Naive thymus-derived CD4-positive, alpha-beta T cell (primary cell): ENCODE measurements around the gene DNAJC5. TPM values are rescaled to one million over a fixed set of nuclear protein-coding genes. Genes with fewer than 3 reads are reported as not detected.

Experiments
- ATAC-seq: fragments of 150-1000 bp; cut with Tn5 transposase; 2 replicates; pipeline ENCODE4 v1.10.0; 2021; ENCODE audit warnings: mild to moderate bottlenecking, moderate library complexity
- CTCF ChIA-PET: fragments of 350-600 bp; sonication (Branson Sonifier 250); formaldehyde crosslinking; loops from one replicate; lab custom pipeline; 2021; ENCODE audit warnings: antibody characterized with exemption; lab: Charles Lee
- POLR2A ChIA-PET: fragments of 350-600 bp; sonication (Branson Sonifier 250); formaldehyde crosslinking; loops from one replicate; lab custom pipeline; 2021; ENCODE audit warnings: antibody characterized with exemption, inconsistent platforms; lab: Charles Lee
- DNase-seq, 9 donors: peaks; one replicate each; pipeline versions ENCODE4 v3.0.0 to v3.0.0-alpha.2; 2020 to 2022; ENCODE audit warnings: mixed read lengths in 1 of 9
- H3K27ac ChIP-seq: one replicate; pipeline ENCODE4 v1.7.0; 2013; ENCODE audit warnings: mild to moderate bottlenecking, low read depth, low read length, moderate library complexity
- H3K27me3 ChIP-seq, 2 donors: one replicate each; pipeline ENCODE4 v1.7.0; 2013; ENCODE audit warnings: low read length in 2 of 2, mild to moderate bottlenecking in 2 of 2, moderate library complexity in 2 of 2; ENCODE audit not compliant: control insufficient read depth in 2 of 2, insufficient read depth in 2 of 2
- H3K36me3 ChIP-seq, 3 experiments: 1 replicate in 2 of 3; 2 replicates in 1 of 3; pipeline ENCODE4 v1.7.0; 2013; ENCODE audit warnings: low read length in 3 of 3, mild to moderate bottlenecking in 3 of 3, moderate library complexity in 1 of 3; ENCODE audit not compliant: insufficient read depth in 3 of 3, control insufficient read depth in 2 of 3
- H3K4me1 ChIP-seq, 2 donors: one replicate each; pipeline ENCODE4 v1.7.0; 2013; ENCODE audit warnings: low read length in 2 of 2, mild to moderate bottlenecking in 2 of 2, moderate library complexity in 1 of 2; ENCODE audit not compliant: control insufficient read depth in 2 of 2, insufficient read depth in 2 of 2
- H3K4me3 ChIP-seq: 2 replicates; pipeline ENCODE4 v1.7.0; 2013; ENCODE audit warnings: mild to moderate bottlenecking, low read length
- H3K9me3 ChIP-seq, 3 experiments: 1 replicate in 2 of 3; 2 replicates in 1 of 3; pipeline ENCODE4 v1.7.0; 2013; ENCODE audit warnings: low read length in 3 of 3; ENCODE audit not compliant: control insufficient read depth in 2 of 3
- H3K27ac Mint-ChIP-seq, 9 donors: one replicate each; pipeline ENCODE4 v1.8.0; 2020 to 2022; ENCODE audit warnings: mixed read lengths in 9 of 9, mild to moderate bottlenecking in 8 of 9, moderate library complexity in 5 of 9, inconsistent platforms in 2 of 9
- H3K27me3 Mint-ChIP-seq, 5 donors: one replicate each; pipeline ENCODE4 v1.8.0; 2021 to 2022; ENCODE audit warnings: mixed read lengths in 5 of 5, mild to moderate bottlenecking in 1 of 5
- H3K36me3 Mint-ChIP-seq, 5 donors: one replicate each; pipeline ENCODE4 v1.8.0; 2020 to 2022; ENCODE audit warnings: mixed read lengths in 5 of 5, mild to moderate bottlenecking in 3 of 5, inconsistent platforms in 1 of 5
- H3K4me1 Mint-ChIP-seq, 7 donors: one replicate each; pipeline ENCODE4 v1.8.0; 2020 to 2022; ENCODE audit warnings: mixed read lengths in 7 of 7, mild to moderate bottlenecking in 3 of 7, inconsistent platforms in 1 of 7
- H3K4me3 Mint-ChIP-seq, 10 donors: one replicate each; pipeline ENCODE4 v1.8.0; 2020 to 2022; ENCODE audit warnings: mild to moderate bottlenecking in 10 of 10, mixed read lengths in 10 of 10, moderate library complexity in 6 of 10, inconsistent platforms in 2 of 10
- H3K9me3 Mint-ChIP-seq, 11 donors: one replicate each; pipeline ENCODE4 v1.8.0; 2020 to 2022; ENCODE audit warnings: mixed read lengths in 11 of 11, mild to moderate bottlenecking in 4 of 11, inconsistent platforms in 1 of 11, moderate library complexity in 1 of 11
- intact Hi-C, 2 donors: fragments of 100-400 bp; cut with micrococcal nuclease; formaldehyde crosslinking; loops; one replicate each; pipeline ENCODE4 v1.15.1; 2023
- polyA plus RNA-seq, 2 donors: library from polyadenylated mRNA; unstranded; fragments of 300-500 nt; fragmentation: Illumina TruSeq; gene quantifications; one replicate each; pipeline ENCODE4 v1.2.3, GENCODE V29; 2021
- total RNA-seq, 6 experiments: library from RNA in 5 of 6; stranded (reverse) in 5 of 6; gene quantifications; 1 replicate in 5 of 6; 2 replicates in 1 of 6; pipeline ENCODE4 v1.2.3 and lab custom pipeline; 2021 to 2026

Gene DNAJC5
- total and polyA plus RNA-seq, 7 experiments from 2014 or later, result 7.5 to 56.8 (median 45.4) TPM

DNA sequence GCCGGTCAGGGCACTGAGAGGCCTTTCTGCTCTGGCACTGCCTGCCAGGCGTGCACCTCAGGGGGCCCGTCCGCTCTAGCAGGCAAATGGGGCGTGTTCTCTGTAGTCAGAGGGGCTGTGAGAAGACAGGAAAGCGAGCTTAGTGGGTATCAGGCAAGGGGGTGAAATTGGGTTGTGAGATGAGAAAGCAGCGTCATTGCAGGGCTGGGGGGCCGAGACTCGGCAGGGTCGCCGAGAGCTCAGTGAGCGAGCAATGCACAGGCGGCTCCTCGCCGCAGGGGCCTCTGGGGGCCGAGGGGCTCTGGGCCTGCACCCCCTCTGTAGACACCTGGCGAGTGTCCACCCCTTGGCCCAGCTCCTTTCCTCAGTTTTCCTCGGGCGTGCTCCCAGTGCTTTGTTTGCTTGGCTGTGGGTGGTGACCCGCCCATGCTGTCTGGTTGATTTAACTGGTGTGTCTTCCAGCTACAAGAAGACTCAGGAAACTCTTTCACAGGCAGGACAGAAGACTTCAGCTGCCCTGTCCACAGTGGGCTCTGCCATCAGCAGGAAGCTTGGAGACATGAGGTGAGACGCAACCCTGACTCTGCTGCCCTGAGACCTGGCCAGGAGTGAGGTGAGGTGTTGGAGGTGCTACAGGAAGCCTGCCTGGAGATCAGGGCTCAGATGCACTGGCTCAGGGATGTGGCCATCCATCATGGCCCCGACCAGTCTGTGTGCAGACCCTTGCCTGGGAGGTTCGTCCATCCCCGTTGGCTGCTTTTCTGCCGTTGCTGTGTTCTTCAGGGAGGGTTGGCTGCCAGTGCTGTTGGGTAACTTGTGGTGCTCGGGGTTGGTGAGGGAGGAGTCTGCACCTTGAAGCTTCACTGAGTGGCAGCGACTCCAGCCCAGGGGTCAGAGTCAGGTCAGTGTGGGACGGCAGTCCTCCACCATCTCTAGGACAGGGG, 12.4 kb upstream of the DNAJC5 start:
- Histone ChIP-seq H3K27me3 (no peaks in the 10 kb centered on the region), H3K4me3 (no peak overlapping the region), H3K4me1 (no peaks in the 10 kb centered on the region), H3K36me3 (peaks cover 0 to 69% (median 3%) of the 10 kb centered on the region in 3 experiments), H3K27ac (no peak overlapping the region), H3K9me3 (no peaks in the 10 kb centered on the region)
- H3K36me3 Mint-ChIP-seq, result peaks cover 0 to 8% (median 2%) of the 10 kb centered on the region in 5 donors
- H3K4me1 Mint-ChIP-seq, result peaks cover 0 to 2% (median 0%) of the 10 kb centered on the region in 7 donors
- no peak for DNase-seq
- POLR2A ChIA-PET, result interaction anchor here (0.6 to 0.7 kb wide), 2 partner anchors 12 to 29 kb away, joined by 3 read pairs; no protein-coding TSS in a partner anchor
- H3K4me3 Mint-ChIP-seq, result no peak overlapping the region
- CTCF ChIA-PET, result no interaction called here
- H3K27ac Mint-ChIP-seq, result peak overlapping the region in 1 of 9 donors; percentile 56
- intact Hi-C loops, result no loop called here
- H3K9me3 Mint-ChIP-seq, result no peaks in the 10 kb centered on the region
- ATAC-seq, result no peak
- H3K27me3 Mint-ChIP-seq, result no peaks in the 10 kb centered on the region

DNA sequence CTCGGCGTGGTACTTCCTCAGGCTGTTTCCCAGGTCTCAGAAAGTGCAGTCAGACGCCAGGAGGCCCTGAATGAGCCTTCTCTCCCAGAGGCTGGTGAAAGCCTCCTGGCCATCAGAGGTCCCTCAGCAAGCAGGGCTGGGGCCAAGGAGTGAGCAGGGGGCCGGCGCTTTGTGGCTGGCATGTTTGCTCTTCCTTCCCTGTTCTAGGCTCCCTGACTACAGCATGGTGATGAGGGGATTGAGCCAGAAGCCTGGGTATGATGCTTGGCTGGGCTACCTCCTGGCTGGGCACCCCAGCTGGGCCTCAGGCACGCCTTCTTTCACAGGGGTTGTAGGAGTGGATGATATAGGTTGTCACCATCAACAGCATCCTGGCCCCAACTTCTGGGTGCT, 11.7 kb upstream of the DNAJC5 start:
- no peaks in the 10 kb centered on the region for H3K9me3 ChIP-seq
- no peak overlapping the region for H3K27ac Mint-ChIP-seq
- H3K36me3 ChIP-seq, result peaks cover 0 to 68% (median 0%) of the 10 kb centered on the region in 3 experiments
- CTCF ChIA-PET, result no interaction called here
- no peaks in the 10 kb centered on the region for H3K4me1 ChIP-seq
- intact Hi-C loops, result no loop called here
- no peak overlapping the region for H3K4me3 Mint-ChIP-seq
- DNase-seq (no peak), ATAC-seq (no peak)
- no peak overlapping the region for H3K4me3 ChIP-seq
- H3K27ac ChIP-seq, result no peak overlapping the region
- H3K9me3 Mint-ChIP-seq, result no peaks in the 10 kb centered on the region
- H3K36me3 Mint-ChIP-seq, result peaks cover 0 to 8% (median 2%) of the 10 kb centered on the region in 5 donors
- no peaks in the 10 kb centered on the region for H3K27me3 Mint-ChIP-seq
- peaks cover 0 to 2% (median 0%) of the 10 kb centered on the region in 7 donors for H3K4me1 Mint-ChIP-seq
- H3K27me3 ChIP-seq, result no peaks in the 10 kb centered on the region
- POLR2A ChIA-PET, result interaction anchor here (0.6 kb wide), 1 partner anchor 30 kb away, joined by 3 read pairs; no protein-coding TSS in a partner anchor

DNA sequence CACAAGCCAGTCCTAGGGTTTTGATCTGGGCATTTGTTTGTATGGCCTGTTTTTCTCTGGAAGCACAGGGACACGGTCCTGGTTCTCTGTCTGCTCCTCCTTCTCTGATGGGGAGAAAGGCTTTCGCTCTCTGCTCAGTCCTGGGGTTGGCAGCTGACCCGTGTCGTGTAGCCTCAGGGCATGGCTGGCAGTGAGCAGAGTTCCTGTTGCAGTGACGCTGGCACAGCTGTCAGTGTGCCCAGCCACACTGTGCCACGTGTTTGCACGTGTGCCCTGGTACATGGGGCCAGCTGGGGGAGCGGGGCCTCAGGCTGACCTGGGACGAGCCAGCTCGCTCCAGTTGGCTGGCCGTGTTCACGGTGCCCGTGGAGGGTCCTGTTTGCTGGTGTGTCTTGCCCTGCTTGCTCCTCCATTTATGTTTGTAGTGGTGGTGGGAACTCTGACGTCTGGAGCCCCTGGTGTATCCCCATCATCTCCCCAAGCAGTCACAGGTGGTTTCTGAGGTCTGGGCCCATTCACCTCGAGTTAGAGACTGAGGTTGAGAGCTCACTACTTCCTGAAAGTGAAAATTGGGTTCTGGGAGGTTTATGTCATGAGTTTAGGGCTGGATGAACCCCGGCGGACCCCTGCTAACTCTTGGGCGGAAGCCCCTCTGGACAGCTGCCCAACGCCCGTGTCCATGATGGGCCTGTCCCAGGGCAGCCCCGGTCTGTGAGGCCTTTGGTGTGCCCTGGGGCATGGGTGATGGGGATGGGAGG, 10.2 kb upstream of the DNAJC5 start:
- no peak overlapping the region for H3K4me3 Mint-ChIP-seq
- H3K4me3 ChIP-seq, result no peak overlapping the region
- no peaks in the 10 kb centered on the region for H3K27me3 Mint-ChIP-seq
- H3K27ac Mint-ChIP-seq, result no peak overlapping the region
- ChIA-PET CTCF (no interaction called here), POLR2A (interaction anchor here (0.7 kb wide), 1 partner anchor 19 kb away, joined by 3 read pairs; the partner anchor contains the start of gene TPD52L2)
- peaks cover 0 to 7% (median 0%) of the 10 kb centered on the region in 7 donors for H3K4me1 Mint-ChIP-seq
- no peak for ATAC-seq
- no peaks in the 10 kb centered on the region for H3K9me3 ChIP-seq
- H3K9me3 Mint-ChIP-seq, result no peaks in the 10 kb centered on the region
- H3K36me3 ChIP-seq, result peaks cover 0 to 75% (median 0%) of the 10 kb centered on the region in 3 experiments
- DNase-seq, result no peak
- intact Hi-C loops, result no loop called here
- H3K27me3 ChIP-seq, result no peaks in the 10 kb centered on the region
- H3K27ac ChIP-seq, result no peak overlapping the region
- H3K4me1 ChIP-seq, result no peaks in the 10 kb centered on the region
- H3K36me3 Mint-ChIP-seq, result peaks cover 0 to 14% (median 2%) of the 10 kb centered on the region in 5 donors

DNA sequence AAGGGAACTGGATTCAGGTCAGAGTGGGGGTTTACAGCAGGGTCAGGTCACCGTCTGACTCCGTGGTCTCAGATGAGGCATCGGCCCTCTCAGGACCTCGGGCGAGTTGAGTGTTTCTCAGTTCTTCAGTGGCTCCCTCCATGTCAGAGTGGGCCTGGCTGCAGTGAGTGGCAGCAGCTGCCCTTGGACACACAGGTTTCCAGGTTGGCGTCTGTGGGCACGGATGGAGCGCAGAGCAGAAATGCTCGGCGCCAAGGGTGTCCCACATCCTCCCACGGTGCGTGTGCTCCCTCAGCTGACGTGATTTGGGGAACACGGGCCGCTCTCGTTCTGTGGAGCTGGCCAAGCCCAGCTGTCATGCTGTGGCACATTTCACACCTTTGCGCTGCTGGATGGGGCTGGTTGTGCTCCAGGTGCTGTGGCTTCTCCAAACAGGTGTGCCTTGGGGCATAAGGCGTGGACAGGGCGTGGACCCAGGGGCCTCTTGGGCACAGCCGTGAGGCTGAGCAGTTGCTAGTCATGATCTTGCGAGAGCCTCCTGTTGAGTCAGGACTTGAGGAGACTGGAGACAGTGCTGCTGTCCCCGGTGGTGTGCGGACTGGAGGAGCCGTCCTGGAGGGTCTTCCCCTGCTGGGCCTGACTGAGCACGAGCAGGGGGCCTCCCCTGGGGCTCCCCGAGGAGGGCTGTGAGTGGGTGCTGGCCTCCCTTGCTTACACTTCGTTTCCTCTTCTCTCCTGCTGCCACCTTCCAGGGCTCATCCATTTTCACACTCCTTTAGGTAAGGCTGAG, 9.5 kb upstream of the DNAJC5 start:
- intact Hi-C loops, result no loop called here
- H3K27me3 Mint-ChIP-seq, result no peaks in the 10 kb centered on the region
- ChIA-PET CTCF (no interaction called here), POLR2A (interaction anchor here (0.7 kb wide), 1 partner anchor 32 kb away, joined by 3 read pairs; no protein-coding TSS in a partner anchor)
- H3K4me3 ChIP-seq, result no peak overlapping the region
- no peaks in the 10 kb centered on the region for H3K9me3 Mint-ChIP-seq
- H3K36me3 Mint-ChIP-seq, result peaks cover 0 to 21% (median 2%) of the 10 kb centered on the region in 5 donors
- H3K4me3 Mint-ChIP-seq, result no peak overlapping the region
- H3K27ac Mint-ChIP-seq, result no peak overlapping the region
- H3K9me3 ChIP-seq, result no peaks in the 10 kb centered on the region
- H3K4me1 ChIP-seq, result no peaks in the 10 kb centered on the region
- peaks cover 0 to 83% (median 0%) of the 10 kb centered on the region in 3 experiments for H3K36me3 ChIP-seq
- no peak overlapping the region for H3K27ac ChIP-seq
- peaks cover 0 to 7% (median 0%) of the 10 kb centered on the region in 7 donors for H3K4me1 Mint-ChIP-seq
- DNase-seq, result no peak
- peak; percentile 3 for ATAC-seq
- no peaks in the 10 kb centered on the region for H3K27me3 ChIP-seq

DNA sequence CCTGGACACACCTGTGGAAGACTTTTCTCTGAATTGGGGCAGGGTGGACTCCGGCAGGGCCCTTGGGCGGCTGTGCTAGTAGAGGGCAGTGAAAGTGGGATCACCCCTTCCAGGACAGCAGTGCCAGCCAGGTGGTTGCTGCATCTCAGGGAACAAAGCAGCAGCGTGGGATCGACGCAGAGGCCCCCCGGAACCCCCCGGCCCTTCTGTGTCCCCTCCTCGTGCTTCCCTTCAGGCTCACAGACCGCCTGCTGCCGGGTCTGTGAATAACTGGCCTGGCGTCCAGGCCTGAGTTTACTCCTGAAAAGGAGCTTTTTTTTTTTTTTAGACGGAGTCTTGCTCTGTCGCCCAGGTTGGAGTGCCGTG, 8.9 kb upstream of the DNAJC5 start:
- no peaks in the 10 kb centered on the region for H3K9me3 Mint-ChIP-seq
- peaks cover 0 to 24% (median 3%) of the 10 kb centered on the region in 5 donors for H3K36me3 Mint-ChIP-seq
- no peaks in the 10 kb centered on the region for H3K27me3 Mint-ChIP-seq
- Histone ChIP-seq H3K27me3 (no peaks in the 10 kb centered on the region), H3K4me3 (no peak overlapping the region), H3K4me1 (no peaks in the 10 kb centered on the region), H3K36me3 (peaks cover 0 to 88% (median 4%) of the 10 kb centered on the region in 3 experiments), H3K27ac (no peak overlapping the region), H3K9me3 (no peaks in the 10 kb centered on the region)
- peaks cover 0 to 7% (median 0%) of the 10 kb centered on the region in 7 donors for H3K4me1 Mint-ChIP-seq
- DNase-seq (no peak), ATAC-seq (no peak)
- ChIA-PET POLR2A (interaction anchor here (0.7 kb wide), 1 partner anchor 32 kb away, joined by 3 read pairs; no protein-coding TSS in a partner anchor), CTCF (no interaction called here)
- intact Hi-C loops, result no loop called here
- no peak overlapping the region for H3K27ac Mint-ChIP-seq
- no peak overlapping the region for H3K4me3 Mint-ChIP-seq

DNA sequence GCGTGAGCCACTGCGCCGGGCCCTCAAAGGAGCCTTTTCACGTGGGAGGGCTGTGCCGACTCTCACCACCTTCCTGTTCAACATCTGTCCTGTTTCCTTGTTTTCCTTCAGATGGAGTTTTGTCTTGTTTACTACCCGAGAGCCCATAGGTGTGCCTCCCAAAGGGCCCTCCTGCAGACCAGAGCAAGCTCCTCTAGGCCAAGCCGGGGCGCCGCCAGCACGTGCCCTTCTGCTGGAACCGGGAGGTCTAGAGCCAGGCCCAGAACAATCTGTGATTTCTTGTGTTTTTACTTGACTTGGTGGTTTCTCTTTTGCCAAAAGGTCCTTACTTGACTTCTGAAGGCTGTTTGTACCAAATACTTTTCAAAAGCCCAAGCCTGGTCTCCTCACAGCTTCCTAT, 8.0 kb upstream of the DNAJC5 start:
- ATAC-seq (no peak), DNase-seq (no peak)
- Histone ChIP-seq H3K36me3 (peaks cover 0 to 85% (median 4%) of the 10 kb centered on the region in 3 experiments), H3K9me3 (no peaks in the 10 kb centered on the region), H3K27ac (no peak overlapping the region), H3K4me3 (no peak overlapping the region), H3K27me3 (no peaks in the 10 kb centered on the region), H3K4me1 (no peaks in the 10 kb centered on the region)
- no peaks in the 10 kb centered on the region for H3K27me3 Mint-ChIP-seq
- no peak overlapping the region for H3K27ac Mint-ChIP-seq
- H3K4me3 Mint-ChIP-seq, result no peak overlapping the region
- CTCF ChIA-PET, result interaction anchor here (0.5 to 0.6 kb wide), 2 partner anchors 60 to 89 kb away, joined by 3 to 4 read pairs; no protein-coding TSS in a partner anchor
- POLR2A ChIA-PET, result interaction anchor here (0.6 kb wide), 1 partner anchor 30 kb away, joined by 6 read pairs; no protein-coding TSS in a partner anchor
- peaks cover 0 to 26% (median 3%) of the 10 kb centered on the region in 5 donors for H3K36me3 Mint-ChIP-seq
- H3K9me3 Mint-ChIP-seq, result no peaks in the 10 kb centered on the region
- intact Hi-C loops, result no loop called here
- H3K4me1 Mint-ChIP-seq, result peaks cover 0 to 7% (median 0%) of the 10 kb centered on the region in 7 donors
